GM21367 (cell line): ENCODE measurements around the gene CHIC1.

ENCODE experiments used
- ATAC-seq: cut with Tn5 transposase; IDR thresholded peaks from one replicate; pipeline ENCODE4 v1.9.1; 2021; ENCODE audit not compliant: unreplicated experiment

Gene CHIC1

DNA sequence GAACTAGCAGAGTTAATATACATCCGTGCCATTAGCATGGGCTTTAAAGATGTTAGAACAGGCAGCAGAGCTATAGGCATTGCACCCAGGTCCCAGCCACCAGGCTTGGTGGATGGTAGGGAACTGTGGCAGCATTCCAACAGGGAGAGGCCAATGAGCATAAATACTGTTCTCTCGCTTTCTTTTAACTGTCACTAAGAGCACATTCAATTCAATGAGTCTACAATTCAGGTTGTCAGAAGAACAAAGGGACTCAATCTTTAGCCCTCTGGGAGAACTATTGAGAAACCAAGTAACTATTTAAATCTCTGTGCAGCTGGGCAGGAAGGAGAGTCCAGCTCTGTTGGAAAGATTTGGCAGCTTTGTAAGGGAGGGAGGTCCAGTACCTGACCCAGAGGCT, 165.6 kb downstream of the CHIC1 start:
- no peak for ATAC-seq
